ENCODE measurements around the gene ISLR.

DNA sequence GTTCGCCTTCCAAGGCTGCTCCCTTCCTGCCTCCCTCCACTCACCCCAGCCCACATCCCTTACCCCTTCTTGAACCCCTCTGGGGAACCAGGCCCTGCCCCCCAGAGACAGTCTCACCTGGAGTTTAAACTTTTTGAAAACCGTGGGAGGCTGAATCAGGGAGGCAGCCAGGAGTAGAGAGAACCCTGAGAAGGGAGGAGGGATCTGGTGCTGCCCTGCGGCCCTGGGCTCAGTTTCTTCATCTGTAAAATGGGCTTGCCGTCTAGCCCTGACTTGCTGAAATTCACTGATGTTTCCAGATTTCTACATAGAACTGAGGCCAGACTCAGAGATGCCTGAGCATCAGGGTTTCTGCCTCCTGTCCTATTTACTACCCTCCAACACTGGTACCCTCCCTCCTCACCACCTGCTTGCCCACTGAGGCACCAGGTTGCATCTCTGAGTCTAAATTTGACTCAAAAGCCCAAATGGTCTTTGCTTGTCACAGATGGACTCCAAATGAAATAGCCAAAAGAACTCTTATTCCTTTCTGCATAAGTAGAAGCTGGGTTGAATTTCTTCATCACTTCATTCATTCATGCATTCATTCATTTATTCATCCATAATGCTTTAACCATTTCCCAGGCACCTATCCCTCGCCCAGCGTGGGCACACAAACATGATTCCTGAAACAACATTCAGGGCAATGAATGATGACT is 41.0 kb downstream of the ISLR start:
- no peak for TF ChIP-seq SUZ12 (IDR thresholded peaks at IDR 0.05; ENCODE audit: extremely low read depth, insufficient read depth, insufficient read length)
- no peak for TF ChIP-seq YY1 (IDR thresholded peaks at IDR 0.05; ENCODE audit: insufficient read depth, insufficient read length)
